ENCODE measurements around the gene RIMBP2. TPM values are rescaled to one million over a fixed set of nuclear protein-coding genes. Genes with fewer than 3 reads are reported as not detected.

RIMBP2 gene
- total RNA-seq, 1 experiment from 2014 or later: not detected

- no peaks in the 10 kb centered on the region for H3K4me1 Mint-ChIP-seq (ENCODE audit: low read depth, unreplicated experiment)
- BruUV-seq (replicated peaks): no TSS peak
- no peaks in the 10 kb centered on the region for H3K27me3 Mint-ChIP-seq (ENCODE audit: insufficient read depth, unreplicated experiment)
- H3K4me3 ChIP-seq (ENCODE audit: low read depth, low read length): no peak overlapping the region
- H3K9me3 Mint-ChIP-seq (ENCODE audit: unreplicated experiment): no peaks in the 10 kb centered on the region
- no peaks in the 10 kb centered on the region for H3K27me3 ChIP-seq (replicated peaks; ENCODE audit: control insufficient read depth, insufficient read depth, low read length)
- H3K27ac Mint-ChIP-seq (ENCODE audit: unreplicated experiment): no peak overlapping the region
- ChIA-PET CTCF (no interaction called here), POLR2A (no interaction called here)
- H3K36me3 ChIP-seq (ENCODE audit: control insufficient read depth, insufficient read depth, low read length): no peaks in the 10 kb centered on the region
- no peak for DNase-seq
- no peaks in the 10 kb centered on the region for H3K9me3 ChIP-seq
- H3K36me3 Mint-ChIP-seq (ENCODE audit: insufficient read depth, unreplicated experiment): peaks cover 7% of the 10 kb centered on the region
- intact Hi-C loops (cut with micrococcal nuclease; ENCODE audit: unreplicated experiment): no loop called here
- no peaks in the 10 kb centered on the region for H3K4me1 ChIP-seq
- H3K4me3 Mint-ChIP-seq (ENCODE audit: unreplicated experiment): no peak overlapping the region
- TF ChIP-seq CTCF (IDR thresholded peaks at IDR 0.05; ENCODE audit: insufficient read depth in 1 of 2, low read depth in 1 of 2, low read length in 1 of 2, severe bottlenecking in 1 of 2, unreplicated experiment in 1 of 2): no peak
These were observed 358.9 kb downstream of the RIMBP2 start for GRCh38 chr12:130357241-130357640.

- peaks cover 7% of the 10 kb centered on the region for H3K36me3 Mint-ChIP-seq (ENCODE audit: insufficient read depth, unreplicated experiment)
- Histone ChIP-seq H3K27me3 (replicated peaks; ENCODE audit: control insufficient read depth, insufficient read depth, low read length) (no peaks in the 10 kb centered on the region), H3K36me3 (ENCODE audit: control insufficient read depth, insufficient read depth, low read length) (no peaks in the 10 kb centered on the region), H3K4me3 (ENCODE audit: low read depth, low read length) (no peak overlapping the region), H3K4me1 (peaks cover 8% of the 10 kb centered on the region; the same call in 1 of the 2 replicates), H3K9me3 (no peaks in the 10 kb centered on the region)
- no peaks in the 10 kb centered on the region for H3K9me3 Mint-ChIP-seq (ENCODE audit: unreplicated experiment)
- H3K4me1 Mint-ChIP-seq (ENCODE audit: low read depth, unreplicated experiment): peaks cover 9% of the 10 kb centered on the region
- CTCF ChIA-PET: no interaction called here
- no peak overlapping the region for H3K4me3 Mint-ChIP-seq (ENCODE audit: unreplicated experiment)
- no TSS peak for BruUV-seq (replicated peaks)
- no peaks in the 10 kb centered on the region for H3K27me3 Mint-ChIP-seq (ENCODE audit: insufficient read depth, unreplicated experiment)
- intact Hi-C loops (cut with micrococcal nuclease; ENCODE audit: unreplicated experiment): no loop called here
- no peak for DNase-seq
- no peak overlapping the region for H3K27ac Mint-ChIP-seq (ENCODE audit: unreplicated experiment)
- TF ChIP-seq CTCF (IDR thresholded peaks at IDR 0.05; ENCODE audit: insufficient read depth in 1 of 2, low read depth in 1 of 2, low read length in 1 of 2, severe bottlenecking in 1 of 2, unreplicated experiment in 1 of 2): no peak
- POLR2A ChIA-PET: no interaction called here
These were observed 359.9 kb downstream of the RIMBP2 start for GRCh38 chr12:130356222-130356621.

- H3K27me3 ChIP-seq (replicated peaks; ENCODE audit: control insufficient read depth, insufficient read depth, low read length): no peaks in the 10 kb centered on the region
- no peak overlapping the region for H3K27ac Mint-ChIP-seq (ENCODE audit: unreplicated experiment)
- no peaks in the 10 kb centered on the region for H3K9me3 ChIP-seq
- peaks cover 7% of the 10 kb centered on the region for H3K36me3 Mint-ChIP-seq (ENCODE audit: insufficient read depth, unreplicated experiment)
- H3K27me3 Mint-ChIP-seq (ENCODE audit: insufficient read depth, unreplicated experiment): no peaks in the 10 kb centered on the region
- no peak overlapping the region for H3K4me3 Mint-ChIP-seq (ENCODE audit: unreplicated experiment)
- no peak overlapping the region for H3K4me3 ChIP-seq (ENCODE audit: low read depth, low read length)
- H3K4me1 ChIP-seq: peaks cover 12% of the 10 kb centered on the region; the same call in 1 of the 2 replicates
- intact Hi-C loops (cut with micrococcal nuclease; ENCODE audit: unreplicated experiment): no loop called here
- H3K36me3 ChIP-seq (ENCODE audit: control insufficient read depth, insufficient read depth, low read length): no peaks in the 10 kb centered on the region
- CTCF ChIA-PET: no interaction called here
- H3K4me1 Mint-ChIP-seq (ENCODE audit: low read depth, unreplicated experiment): peaks cover 13% of the 10 kb centered on the region
- no peak for DNase-seq
- no peaks in the 10 kb centered on the region for H3K9me3 Mint-ChIP-seq (ENCODE audit: unreplicated experiment)
- TF ChIP-seq CTCF (IDR thresholded peaks at IDR 0.05; ENCODE audit: insufficient read depth in 1 of 2, low read depth in 1 of 2, low read length in 1 of 2, severe bottlenecking in 1 of 2, unreplicated experiment in 1 of 2): no peak
- BruUV-seq (replicated peaks): no TSS peak
- POLR2A ChIA-PET: no interaction called here
These were observed 361.7 kb downstream of the RIMBP2 start for GRCh38 chr12:130354407-130354806.

Measured in Caco-2 (cell line).